C1 segment of cervical spinal cord (tissue), 14 donors: Measurements from ENCODE around the gene AAK1.
"Not testable (repeated sequence)": the region's sequence is repeated elsewhere in the genome, so short reads cannot be mapped to it uniquely, and the experiment has no call there.

Source experiments
- DNase-seq, 14 donors: peaks; one replicate each; lab custom pipeline; 2025; lab: John Stamatoyannopoulos, UW

Gene AAK1

DNA sequence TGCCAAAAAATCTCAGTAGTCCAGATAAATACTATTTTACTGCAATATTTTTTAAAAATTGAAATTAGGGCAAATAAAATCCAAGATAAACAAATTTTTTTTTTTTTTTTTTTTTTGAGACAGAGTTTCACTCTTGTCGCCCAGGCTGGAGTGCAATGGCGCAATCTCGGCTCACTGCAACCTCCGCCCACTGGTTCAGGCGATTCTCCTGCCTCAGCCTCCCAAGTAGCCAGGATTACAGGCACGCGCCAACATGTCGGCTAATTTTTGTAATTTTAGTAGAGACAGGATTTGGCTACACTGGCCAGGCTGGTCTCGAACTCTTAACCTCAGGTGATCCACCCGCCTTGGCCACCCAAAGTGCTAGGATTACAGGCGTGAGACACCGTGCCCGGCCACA is 68.2 kb downstream of the AAK1 start:
- not testable (repeated sequence) for DNase-seq

GRCh38 chr2:69572641-69573040 is 70.9 kb downstream of the AAK1 start:
- no peak for DNase-seq

- DNase-seq = no peak
Observed at GRCh38 chr2:69571189-69571588, 72.3 kb downstream of the AAK1 start.

DNA sequence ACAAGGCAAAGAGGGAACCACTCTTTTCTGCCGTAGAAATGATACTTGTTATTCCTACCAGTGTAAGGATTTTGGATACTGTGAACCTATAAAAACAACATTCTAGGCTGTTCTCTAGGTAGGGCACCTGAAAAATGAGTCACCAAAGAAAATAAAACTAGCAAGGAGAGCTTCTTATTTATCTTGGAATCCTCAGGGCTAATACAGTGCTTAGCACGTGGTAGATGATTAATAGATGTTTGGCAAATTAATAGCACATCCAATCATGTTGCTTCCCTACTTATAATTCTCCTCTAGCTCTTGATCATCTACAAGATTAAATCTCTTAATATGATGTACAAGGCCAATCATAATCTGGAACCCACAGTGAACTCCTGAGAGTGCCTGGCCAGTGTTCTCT is 73.1 kb downstream of the AAK1 start:
- DNase-seq = no peak

- peak in 1 of 14 donors; percentile 13 for DNase-seq
Observed at GRCh38 chr2:69567909-69568300, 75.6 kb downstream of the AAK1 start.

- DNase-seq = no peak
Observed at GRCh38 chr2:69567157-69567908, 76.2 kb downstream of the AAK1 start.

DNA sequence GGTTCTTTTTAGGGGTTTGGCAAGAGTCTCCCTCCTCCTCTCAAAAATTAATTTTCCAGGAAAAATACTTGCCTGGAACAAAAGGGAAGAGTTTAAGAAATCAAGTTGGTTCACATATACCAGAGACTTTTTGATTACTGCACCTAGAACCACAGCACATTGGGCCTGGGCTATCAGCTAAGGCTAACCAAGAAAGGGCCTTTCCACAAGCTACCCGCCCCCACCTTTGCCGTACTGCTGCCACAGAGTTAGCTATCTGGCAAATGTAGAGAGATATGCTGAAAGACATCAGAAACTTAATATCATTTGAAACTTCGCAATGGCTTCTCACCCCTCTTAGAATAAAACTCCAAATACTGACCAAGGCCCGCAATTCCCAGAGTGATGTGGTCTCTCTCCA is 76.9 kb downstream of the AAK1 start:
- no peak for DNase-seq

DNA sequence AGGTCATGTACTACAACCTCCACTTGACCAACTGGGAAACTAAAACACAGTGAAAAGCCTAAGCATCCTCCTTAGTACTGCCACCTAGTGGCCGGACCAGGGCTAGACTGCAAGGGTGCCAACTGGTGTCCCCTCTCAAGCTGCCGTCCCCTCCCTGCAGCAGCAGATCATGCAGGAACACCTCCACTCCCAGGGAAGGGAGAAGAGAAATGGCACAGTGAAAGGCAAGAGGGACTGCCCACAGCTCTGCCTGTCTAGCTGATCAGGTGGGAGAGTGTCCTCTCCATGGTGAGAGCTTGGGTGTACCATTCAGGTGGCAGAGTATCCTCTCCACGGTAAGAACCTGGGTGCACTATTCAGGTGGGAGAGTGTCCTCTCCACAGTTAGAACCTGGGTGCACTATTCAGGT is 78.1 kb downstream of the AAK1 start:
- peak in 7 of 14 donors; percentile 6 to 42 (median 28) for DNase-seq

DNA sequence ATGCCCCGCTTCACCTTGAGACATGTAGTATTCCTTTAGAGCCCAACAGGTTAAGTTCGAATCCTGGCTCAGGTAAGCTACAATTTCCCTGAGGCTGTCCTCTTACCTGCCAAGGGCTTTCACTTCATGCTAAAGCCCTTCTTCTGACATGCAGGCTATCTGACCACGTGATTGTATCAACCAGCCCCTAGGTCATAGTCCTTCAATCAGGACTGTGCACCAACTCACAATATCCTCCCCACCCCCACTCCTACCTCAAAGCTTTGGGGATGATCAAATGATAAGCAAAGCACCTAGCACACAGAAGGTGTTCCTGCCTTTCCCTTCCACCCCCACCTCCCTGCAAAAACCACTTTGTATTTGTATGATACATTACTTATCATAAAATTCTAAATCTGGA is 78.9 kb downstream of the AAK1 start:
- DNase-seq = no peak

DNA sequence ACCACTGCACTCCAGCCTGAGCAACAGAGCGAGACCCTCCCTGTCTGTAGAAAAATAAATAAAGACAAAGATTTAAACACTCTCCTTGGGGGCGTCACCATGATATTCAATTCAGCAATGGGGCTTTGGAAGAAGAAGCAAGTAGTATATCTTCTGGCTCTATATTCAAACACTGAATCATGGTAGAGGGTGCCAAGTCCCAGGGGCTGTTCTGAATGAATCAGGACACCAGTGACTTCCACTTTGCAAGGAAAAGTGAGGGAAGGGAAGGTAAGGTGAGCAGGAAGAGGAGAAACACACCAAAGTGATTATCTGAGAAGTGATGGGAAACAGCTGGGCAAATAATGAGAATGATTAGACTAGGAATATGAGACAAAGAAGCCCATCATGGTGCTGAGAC is 80.5 kb downstream of the AAK1 start:
- no peak for DNase-seq

DNA sequence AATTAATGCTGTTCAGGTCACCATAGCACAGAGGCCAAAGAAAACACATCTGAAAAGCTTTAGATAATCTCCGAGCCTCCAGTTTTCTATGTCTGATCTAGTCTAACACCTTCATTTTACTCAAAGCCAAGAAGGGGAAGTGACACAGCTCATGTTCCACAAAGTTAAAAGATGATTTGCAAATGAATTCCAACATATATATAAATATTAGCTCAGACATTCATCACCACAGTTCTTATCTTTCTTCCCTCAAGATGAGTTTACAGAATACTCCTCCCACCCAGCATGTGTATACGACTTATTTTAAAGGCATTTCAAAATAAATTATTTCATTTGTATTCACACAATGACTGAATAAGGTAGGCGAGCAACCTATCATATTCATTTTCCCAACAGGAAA is 82.4 kb downstream of the AAK1 start:
- no peak for DNase-seq

GRCh38 chr2:69560147-69560482 is 83.4 kb downstream of the AAK1 start:
- DNase-seq = no peak

DNA sequence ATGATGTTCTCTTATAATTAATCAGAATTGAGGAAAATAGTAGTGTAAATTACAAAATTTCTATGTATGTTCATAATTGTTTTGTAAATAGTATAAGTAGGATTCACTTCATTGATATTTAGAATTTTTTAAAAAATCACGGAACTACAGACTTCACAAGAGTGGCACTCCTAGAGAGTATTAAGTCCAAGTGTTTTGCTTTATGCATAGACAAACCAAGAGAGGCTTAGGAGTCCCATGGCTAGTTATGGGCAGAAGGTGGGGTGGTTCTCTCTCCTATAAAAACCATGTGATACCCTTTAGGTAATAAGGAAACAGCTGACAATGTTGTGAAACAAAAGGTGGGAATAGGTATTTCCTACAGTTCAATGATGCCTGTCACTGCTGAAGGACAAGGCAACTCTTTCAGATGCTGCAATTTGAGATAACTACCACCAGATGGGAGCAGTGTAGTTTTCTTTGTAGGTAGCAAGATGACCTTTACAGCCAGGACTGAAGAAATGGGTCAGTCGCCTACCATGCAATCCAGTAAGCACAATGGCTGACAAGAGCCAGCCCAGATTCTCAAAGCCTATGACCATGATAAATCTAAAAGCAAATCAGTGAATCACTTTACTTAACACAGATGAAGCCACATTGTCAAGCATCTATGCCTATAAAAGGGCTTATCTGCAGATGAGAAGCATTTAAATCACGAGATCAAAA is 83.9 kb downstream of the AAK1 start:
- DNase-seq = peak in 1 of 14 donors; percentile 34

- no peak for DNase-seq
Observed at GRCh38 chr2:69556008-69556407, 87.5 kb downstream of the AAK1 start.

- DNase-seq = peak in 1 of 14 donors; percentile 13
Observed at GRCh38 chr2:69554981-69555380, 88.6 kb downstream of the AAK1 start.

DNA sequence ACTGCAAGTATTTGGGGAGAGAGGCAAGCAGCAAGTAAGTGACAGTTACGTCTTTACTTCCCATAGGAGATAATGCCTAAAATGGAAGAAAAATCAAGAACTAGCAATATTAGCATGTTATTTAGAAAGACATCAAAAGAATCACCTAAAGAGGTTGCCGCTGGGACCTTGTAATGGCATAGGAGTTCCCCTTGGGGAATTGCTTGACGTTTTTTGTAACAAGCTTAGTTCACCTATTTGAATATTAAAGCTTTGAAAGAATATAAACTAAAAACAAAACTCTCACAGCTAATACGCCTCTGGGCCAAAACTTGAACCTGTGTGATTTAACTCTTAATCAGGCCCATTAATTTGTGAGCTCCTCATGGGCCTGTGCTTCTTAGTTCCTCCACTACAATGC is 89.0 kb downstream of the AAK1 start:
- DNase-seq = no peak

GRCh38 chr2:69553991-69554390 is 89.5 kb downstream of the AAK1 start:
- no peak for DNase-seq

- DNase-seq = not testable (repeated sequence)
Observed at GRCh38 chr2:69550511-69550910, 93.0 kb downstream of the AAK1 start.

DNA sequence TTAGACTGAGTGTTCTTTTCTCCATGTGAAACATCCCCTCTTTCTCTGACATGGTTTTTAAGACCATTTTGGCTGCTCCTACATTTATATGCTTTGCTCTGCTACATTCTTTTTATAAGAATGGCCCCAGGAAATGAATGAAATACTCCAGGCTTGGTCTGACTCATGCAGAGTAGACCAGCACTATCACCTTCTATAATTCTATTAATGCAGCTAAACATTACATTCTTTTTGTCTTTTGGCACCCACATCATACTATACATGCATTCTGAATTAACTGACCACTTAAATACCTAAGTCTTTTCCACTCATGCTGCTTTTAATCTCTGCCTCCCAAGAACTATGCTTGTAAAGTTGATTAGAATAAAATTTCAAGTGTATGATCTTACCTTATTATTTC is 94.1 kb downstream of the AAK1 start:
- no peak for DNase-seq

DNA sequence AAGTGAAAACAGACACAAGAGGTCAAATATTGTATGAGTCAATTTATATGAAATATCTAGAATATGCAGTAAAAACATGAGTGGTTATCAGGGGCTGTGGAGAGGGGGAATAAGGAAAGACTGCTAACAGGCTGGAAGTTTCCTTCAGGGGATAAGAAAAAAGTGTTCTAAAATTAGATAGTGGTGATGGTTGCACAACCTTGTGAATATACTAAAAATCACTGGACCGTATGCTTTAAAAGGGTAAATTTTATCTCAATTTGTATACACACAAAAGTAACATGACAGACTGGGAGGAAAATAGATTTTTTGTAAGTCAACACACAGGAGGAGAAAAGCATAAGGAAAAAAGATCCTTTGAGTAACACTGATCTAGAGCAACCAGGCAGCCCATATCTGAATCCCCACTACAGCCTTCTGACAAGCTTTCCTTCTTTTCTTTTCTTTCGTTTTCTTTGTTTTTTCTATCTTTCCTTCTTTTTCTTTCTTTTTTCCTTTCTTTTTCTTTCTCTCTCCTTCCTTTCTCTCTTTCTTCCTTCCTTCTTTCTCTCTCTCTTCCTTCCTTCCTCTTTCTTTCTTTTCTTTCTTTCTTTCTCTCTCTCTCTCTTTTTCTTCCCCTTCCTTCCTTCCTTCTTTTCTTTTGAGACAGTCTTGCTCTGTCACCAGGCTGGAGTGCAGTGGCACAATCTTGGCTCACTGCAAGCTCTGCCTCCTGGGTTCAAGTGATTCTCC is 95.4 kb downstream of the AAK1 start:
- DNase-seq = no peak

- no peak for DNase-seq
Observed at GRCh38 chr2:69546646-69547045, 96.9 kb downstream of the AAK1 start.

DNA sequence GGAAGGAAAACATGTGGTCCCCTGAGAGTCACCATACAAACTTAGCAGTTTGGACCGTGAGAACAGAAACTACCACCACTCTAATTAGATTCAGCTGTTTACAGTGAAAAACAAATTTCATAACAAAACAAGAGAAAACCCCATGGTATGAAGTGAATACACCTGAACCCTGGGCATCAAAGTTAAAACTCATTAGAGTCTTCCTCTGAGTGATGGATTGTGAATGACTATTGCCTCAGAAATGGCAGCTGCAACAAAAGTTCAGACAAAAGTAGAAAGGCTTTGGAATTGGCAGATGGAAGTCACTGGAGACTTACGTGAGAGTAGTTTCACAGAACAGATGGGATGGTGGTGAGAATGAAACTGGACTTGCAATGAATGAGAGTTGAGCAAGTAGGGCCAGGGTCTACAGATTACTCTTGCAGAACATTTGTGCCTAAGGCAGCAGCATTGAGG is 98.0 kb downstream of the AAK1 start:
- no peak for DNase-seq

DNA sequence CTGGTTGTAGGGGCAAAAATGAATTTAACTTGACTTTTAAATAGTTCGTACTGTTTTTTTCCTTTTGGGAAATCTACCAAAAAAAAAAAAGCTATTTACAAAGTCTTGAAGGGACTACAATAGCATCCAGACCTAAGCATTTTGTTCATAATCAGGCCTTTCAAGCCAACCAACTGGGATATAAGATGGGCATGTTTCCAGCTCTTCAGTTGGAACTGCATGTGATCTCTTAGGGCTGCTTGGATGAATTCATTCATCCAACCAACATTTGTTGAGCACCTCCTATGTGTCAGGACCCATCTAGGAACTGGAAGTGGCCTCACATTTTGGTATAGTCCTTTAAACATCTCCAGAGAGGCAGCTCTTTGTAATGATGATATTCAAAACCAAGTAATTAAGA is 98.6 kb downstream of the AAK1 start:
- no peak for DNase-seq
